Endothelial cell of umbilical vein (primary cell): ENCODE measurements around the gene FLNB. TPM values are rescaled to one million over a fixed set of nuclear protein-coding genes. Genes with fewer than 3 reads are reported as not detected.
A peak's percentile ranks its signal among the peaks of the same experiment; 100 is the strongest.

ENCODE experiments used
- BruUV-seq: library from RNA; stranded (reverse); fragments of 400-500 nt; replicated peaks from 2 replicates; lab custom pipeline; 2021; lab: Mats Ljungman, UMichigan
- CTCF ChIA-PET: fragments of 300-600, 350-600 bp; sonication (Branson Sonifier 250); formaldehyde crosslinking; loops from one replicate; lab custom pipeline; 2021; ENCODE audit warnings: antibody characterized with exemption, inconsistent platforms; lab: Charles Lee
- POLR2A ChIA-PET: fragments of 300-600, 350-600 bp; sonication (Branson Sonifier 250); formaldehyde crosslinking; loops from one replicate; lab custom pipeline; 2021; ENCODE audit warnings: antibody characterized with exemption, inconsistent platforms; lab: Charles Lee
- DNase-seq: peaks from one replicate; pipeline ENCODE4 v3.0.0-alpha.2; 2011; ENCODE audit warnings: low read depth, low spot score
- FAIRE-seq: peaks from 2 replicates; lab custom pipeline; 2011; peaks lifted over from hg19 to GRCh38; lab: Jason Lieb, UNC
- H2AFZ ChIP-seq: 2 replicates; pipeline ENCODE4 v1.6.0; 2012; ENCODE audit warnings: low read depth, low read length, control low read depth, inconsistent platforms
- H3K27ac ChIP-seq: 2 replicates; pipeline ENCODE4 v1.5.1; 2011; ENCODE audit warnings: low read depth, mild to moderate bottlenecking, control low read depth, low read length, moderate library complexity; ENCODE audit not compliant: insufficient read depth
- H3K27me3 ChIP-seq, 2 experiments: 2 replicates each; pipeline versions ENCODE4 v1.6.0 to v1.6.1; 2011; ENCODE audit warnings: low read length in 2 of 2, mixed read lengths in 1 of 2; ENCODE audit not compliant: control insufficient read depth in 2 of 2, insufficient read depth in 2 of 2
- H3K36me3 ChIP-seq, 2 experiments: 2 replicates in 1 of 2; 3 replicates in 1 of 2; pipeline ENCODE4 v1.5.1; 2011; ENCODE audit warnings: low read length in 2 of 2, mild to moderate bottlenecking in 1 of 2, moderate library complexity in 1 of 2; ENCODE audit not compliant: control insufficient read depth in 2 of 2, insufficient read depth in 2 of 2; ENCODE audit errors: extremely low read depth in 1 of 2
- H3K4me1 ChIP-seq: 3 replicates; pipeline ENCODE4 v1.5.1; 2011; ENCODE audit warnings: mild to moderate bottlenecking, low read length; ENCODE audit not compliant: control insufficient read depth, insufficient read depth; ENCODE audit errors: extremely low read depth
- H3K4me2 ChIP-seq: 2 replicates; pipeline ENCODE4 v1.6.1; 2011; ENCODE audit warnings: low read length, control low read depth, mixed read lengths; ENCODE audit not compliant: insufficient read depth
- H3K4me3 ChIP-seq, 3 experiments: fragments of 200-600 bp in 1 of 3; sonication (generic), shearing (Covaris generic) in 1 of 3; replicated peaks in 1 of 3; 2 replicates each; pipeline ENCODE4 v1.5.1; 2011 to 2016; ENCODE audit warnings: control low read depth in 3 of 3, low read length in 3 of 3, mild to moderate bottlenecking in 2 of 3, inconsistent platforms in 1 of 3, low read depth in 1 of 3, moderate library complexity in 1 of 3; ENCODE audit not compliant: insufficient read depth in 1 of 3
- H3K79me2 ChIP-seq: 2 replicates; pipeline ENCODE4 v1.6.0; 2012; ENCODE audit warnings: low read length, inconsistent platforms; ENCODE audit not compliant: control insufficient read depth, insufficient read depth
- H3K9ac ChIP-seq: replicated peaks from 2 replicates; pipeline ENCODE3; 2011; ENCODE audit warnings: low read length, control low read depth; ENCODE audit not compliant: insufficient read depth; ENCODE audit errors: extremely low read depth
- H3K9me1 ChIP-seq: replicated peaks from 3 replicates; pipeline ENCODE4 v1.6.0; 2011; ENCODE audit warnings: mild to moderate bottlenecking, low read length; ENCODE audit not compliant: control insufficient read depth, insufficient read depth; ENCODE audit errors: extremely low read depth
- H3K9me3 ChIP-seq: replicated peaks from 2 replicates; pipeline ENCODE4 v1.5.1; 2012; ENCODE audit warnings: low read length, inconsistent platforms; ENCODE audit not compliant: control insufficient read depth, insufficient read depth
- H4K20me1 ChIP-seq: replicated peaks from 2 replicates; pipeline ENCODE3; 2011; ENCODE audit warnings: mild to moderate bottlenecking, low read length; ENCODE audit not compliant: control insufficient read depth, insufficient read depth; ENCODE audit errors: extremely low read depth
- EZH2 ChIP-seq: IDR thresholded peaks from 2 replicates; pipeline ENCODE4 v1.6.1; 2012; ENCODE audit warnings: borderline replicate concordance, low read depth, mild to moderate bottlenecking, moderate library complexity, low read length, inconsistent platforms; ENCODE audit not compliant: severe bottlenecking
- FOS ChIP-seq: IDR thresholded peaks from 2 replicates; pipeline ENCODE4 v1.6.1; 2011; ENCODE audit warnings: mild to moderate bottlenecking, low read length, moderate library complexity, borderline replicate concordance; ENCODE audit not compliant: insufficient read depth
- GATA2 ChIP-seq: IDR thresholded peaks from 2 replicates; pipeline ENCODE4 v1.7.0; 2011; ENCODE audit warnings: low read depth, mild to moderate bottlenecking, moderate library complexity, mixed read lengths, low read length; ENCODE audit not compliant: insufficient read length, insufficient read depth
- JUN ChIP-seq: IDR thresholded peaks from 2 replicates; pipeline ENCODE4 v1.6.1; 2011; ENCODE audit warnings: borderline replicate concordance, low read depth; ENCODE audit not compliant: insufficient read length, insufficient read depth
- MAX ChIP-seq: IDR thresholded peaks from 2 replicates; pipeline ENCODE4 v1.6.1; 2011; ENCODE audit not compliant: insufficient read depth, insufficient read length
- MYC ChIP-seq: IDR thresholded peaks from one replicate; pipeline ENCODE4 v1.6.1; 2011; ENCODE audit warnings: mild to moderate bottlenecking, low read depth, low read length
- POLR2A ChIP-seq: IDR thresholded peaks from 2 replicates; pipeline ENCODE4 v1.6.1; 2012; ENCODE audit warnings: low read depth, mild to moderate bottlenecking, control low read depth, low read length
- POLR2AphosphoS5 ChIP-seq: IDR thresholded peaks from 2 replicates; pipeline ENCODE4 v1.6.1; 2012; ENCODE audit warnings: low read depth, mild to moderate bottlenecking, control low read depth, low read length, moderate library complexity; ENCODE audit not compliant: insufficient read depth
- dilution Hi-C: fragments of 300-500 bp; cut with MboI; formaldehyde crosslinking; loops from one replicate; pipeline ENCODE4 v1.15.0; 2019; ENCODE audit warnings: low sequenced_read_pairs; ENCODE audit not compliant: extremely low pct_ligation_motif_present
- intact Hi-C: fragments of 100-400 bp; cut with micrococcal nuclease; formaldehyde crosslinking; loops from one replicate; pipeline ENCODE4 v1.10.0; 2022
- polyA plus RNA-seq, 4 experiments: library from polyadenylated mRNA; depleted of rRNA in 3 of 4; stranded (reverse) in 3 of 4; unstranded in 1 of 4; fragments of >200 nt; gene quantifications; 2 replicates each; pipeline versions ENCODE4 v1.2.1 to v1.2.3, GENCODE V29; 2011 to 2012; ENCODE audit warnings: missing spikeins in 1 of 4
- total RNA-seq: library from RNA; stranded (reverse); gene quantifications from 2 replicates; pipeline ENCODE4 v1.2.3, GENCODE V29; 2021

Gene FLNB
- total and polyA plus RNA-seq, 2 donors (not counting 3 experiments of a cell fraction or from before 2014, with no cell fraction given): 479 to 670 TPM

- H3K9me3 ChIP-seq: no peaks in the 10 kb centered on the region
- no peaks in the 10 kb centered on the region for H3K27me3 ChIP-seq
- BruUV-seq: no TSS peak
- CTCF ChIA-PET: interaction anchor here (0.9 to 3.2 kb wide), 5 partner anchors 8 to 77 kb away, joined by 3 to 15 read pairs (median 4); partner anchors contain the start of gene FLNB
- no peaks in the 10 kb centered on the region for H3K79me2 ChIP-seq
- no peak overlapping the region for H3K9ac ChIP-seq
- H3K9me1 ChIP-seq: no peaks in the 10 kb centered on the region
- dilution Hi-C loops (no loop called here), intact Hi-C loops (no loop called here)
- H3K4me1 ChIP-seq: peaks cover 10% of the 10 kb centered on the region
- no peak overlapping the region for H3K27ac ChIP-seq
- H4K20me1 ChIP-seq: no peaks in the 10 kb centered on the region
- DNase-seq (peak; percentile 35), FAIRE-seq (peak; percentile 55)
- TF ChIP-seq EZH2: no peak
- TF ChIP-seq GATA2: peak; percentile 67
- no peaks in the 10 kb centered on the region for H3K36me3 ChIP-seq
- H3K4me3 ChIP-seq: no peak overlapping the region
- H2AFZ ChIP-seq: peak overlapping the region; percentile 67
- no peak overlapping the region for H3K4me2 ChIP-seq
- POLR2A ChIA-PET: no interaction called here
These were observed 8.7 kb upstream of the FLNB start for GRCh38 chr3:57999417-58000115.

- no peak overlapping the region for H3K4me2 ChIP-seq
- H3K4me3 ChIP-seq: no peak overlapping the region
- dilution Hi-C loops: no loop called here
- no peaks in the 10 kb centered on the region for H4K20me1 ChIP-seq
- CTCF ChIA-PET: no interaction called here
- H3K4me1 ChIP-seq: peaks cover 10% of the 10 kb centered on the region
- no peak for DNase-seq
- H3K9me3 ChIP-seq: no peaks in the 10 kb centered on the region
- H3K79me2 ChIP-seq: no peaks in the 10 kb centered on the region
- no peak overlapping the region for H3K9ac ChIP-seq
- H2AFZ ChIP-seq: no peak overlapping the region
- H3K9me1 ChIP-seq: no peaks in the 10 kb centered on the region
- intact Hi-C loops: no loop called here
- no peaks in the 10 kb centered on the region for H3K36me3 ChIP-seq
- TF ChIP-seq POLR2AphosphoS5: no peak
- no peak for TF ChIP-seq MAX
- no peak for TF ChIP-seq JUN
- TF ChIP-seq MYC: no peak
- no peak for TF ChIP-seq GATA2
- TF ChIP-seq EZH2: no peak
- no peak for TF ChIP-seq FOS
- no peak for TF ChIP-seq POLR2A
- no peak for FAIRE-seq
- no peak overlapping the region for H3K27ac ChIP-seq
- POLR2A ChIA-PET: no interaction called here
- no peaks in the 10 kb centered on the region for H3K27me3 ChIP-seq
- BruUV-seq: no TSS peak
These were observed 7.7 kb upstream of the FLNB start for GRCh38 chr3:58000306-58001085.
